ENCODE data around the gene WASF2.

DNA sequence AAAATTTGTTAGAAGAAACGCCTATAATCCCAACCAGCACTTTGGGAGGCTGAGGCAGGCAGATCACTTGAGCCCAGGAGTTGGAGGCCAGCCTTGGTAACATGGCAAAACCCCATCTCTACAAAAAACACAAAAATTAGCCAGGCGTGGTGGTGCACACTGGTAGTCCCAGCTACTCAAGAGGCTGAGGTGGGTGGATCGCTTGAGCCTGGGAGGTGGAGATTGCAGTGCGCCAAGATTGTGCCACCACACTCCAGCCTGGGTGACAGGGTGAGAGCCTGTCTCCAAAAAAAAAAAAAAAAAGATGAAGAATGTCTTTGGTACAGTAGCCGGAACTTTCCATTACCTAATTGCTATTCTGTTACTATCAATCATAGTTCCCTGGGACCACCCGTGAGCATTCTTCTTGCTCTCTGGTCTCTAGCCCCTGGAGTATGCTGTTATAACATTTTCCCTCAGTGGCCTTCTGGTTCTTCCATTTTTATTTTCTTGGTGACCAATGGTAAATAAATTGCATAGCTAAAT is 43.4 kb downstream of the WASF2 start:
- TF ChIP-seq CTCF (conservative IDR thresholded peaks at IDR 0.05; ENCODE audit: low read depth, low read length), result no peak
- no peak for TF ChIP-seq EZH2 (IDR thresholded peaks at IDR 0.05; ENCODE audit: low read length, unreplicated experiment)
- no peak for TF ChIP-seq EZH2phosphoT487 (IDR thresholded peaks at IDR 0.05; ENCODE audit: borderline replicate concordance, low read length)

All from PC-3 (cell line).